DOHH2 (cell line): ENCODE results near the gene EMC8.

Source experiments
- H3F3A ChIP-seq: fragments of 200-600 bp; sonication (generic), shearing (Covaris generic); 2 replicates; pipeline ENCODE4 v1.6.0; 2016; ENCODE audit warnings: antibody characterized with exemption, mild to moderate bottlenecking; ENCODE audit not compliant: control insufficient read depth, insufficient read depth
- H3K27ac ChIP-seq: fragments of 200-600 bp; sonication (generic); 2 replicates; pipeline ENCODE4 v1.5.1; 2014; ENCODE audit warnings: low read depth, mild to moderate bottlenecking, low read length, moderate library complexity
- H3K27me3 ChIP-seq: fragments of 200-600 bp; sonication (generic); 2 replicates; pipeline ENCODE4 v1.6.1; 2014; ENCODE audit warnings: mild to moderate bottlenecking, low read length, mixed read lengths; ENCODE audit not compliant: control insufficient read depth
- H3K36me3 ChIP-seq: fragments of 200-600 bp; sonication (generic); 2 replicates; pipeline ENCODE4 v1.6.1; 2014; ENCODE audit warnings: mild to moderate bottlenecking, low read length, moderate library complexity, mixed read lengths; ENCODE audit not compliant: control insufficient read depth
- H3K4me1 ChIP-seq: fragments of 200-600 bp; sonication (generic); 2 replicates; pipeline ENCODE4 v1.6.1; 2014; ENCODE audit warnings: mild to moderate bottlenecking, low read length, mixed read lengths; ENCODE audit not compliant: control insufficient read depth
- H3K4me2 ChIP-seq: fragments of 200-600 bp; sonication (generic); 2 replicates; pipeline ENCODE4 v1.6.0; 2014; ENCODE audit warnings: mild to moderate bottlenecking, low read length, moderate library complexity
- H3K4me3 ChIP-seq: fragments of 200-600 bp; sonication (generic); 2 replicates; pipeline ENCODE4 v1.5.1; 2014; ENCODE audit warnings: mild to moderate bottlenecking, low read length, mixed read lengths
- H3K79me2 ChIP-seq: fragments of 200-600 bp; sonication (generic); 2 replicates; pipeline ENCODE4 v1.6.1; 2014; ENCODE audit warnings: mild to moderate bottlenecking, low read length, mixed read lengths; ENCODE audit not compliant: control insufficient read depth
- H3K9me2 ChIP-seq: fragments of 200-600 bp; sonication (generic); replicated peaks from 2 replicates; pipeline ENCODE4 v1.6.1; 2014; ENCODE audit warnings: mild to moderate bottlenecking, low read length, mixed read lengths; ENCODE audit not compliant: control insufficient read depth
- H3K9me3 ChIP-seq: fragments of 200-600 bp; sonication (generic); 2 replicates; pipeline ENCODE4 v1.6.1; 2014; ENCODE audit warnings: antibody characterized with exemption, low read length, mixed read lengths; ENCODE audit not compliant: control insufficient read depth, insufficient read depth
- H4K20me1 ChIP-seq: fragments of 200-600 bp; sonication (generic); 2 replicates; pipeline ENCODE4 v1.6.0; 2014; ENCODE audit warnings: low read depth, mild to moderate bottlenecking, antibody characterized with exemption, low read length, moderate library complexity; ENCODE audit not compliant: control insufficient read depth, insufficient read depth
- EZH2phosphoT487 ChIP-seq: fragments of 200-600 bp; sonication (generic); IDR thresholded peaks from 2 replicates; pipeline ENCODE4 v1.6.1; 2017; ENCODE audit warnings: borderline replicate concordance, mild to moderate bottlenecking, antibody characterized with exemption, low read length, moderate library complexity, mixed read lengths
- TF ChIP-seq, protein P1 (sequence below): fragments of 200-600 bp; sonication (generic); IDR thresholded peaks from one replicate; pipeline ENCODE4 v1.5.1; 2014; ENCODE audit warnings: antibody characterized with exemption, mild to moderate bottlenecking, low read depth, low read length; ENCODE audit not compliant: poor library complexity, severe bottlenecking

Gene EMC8

DNA sequence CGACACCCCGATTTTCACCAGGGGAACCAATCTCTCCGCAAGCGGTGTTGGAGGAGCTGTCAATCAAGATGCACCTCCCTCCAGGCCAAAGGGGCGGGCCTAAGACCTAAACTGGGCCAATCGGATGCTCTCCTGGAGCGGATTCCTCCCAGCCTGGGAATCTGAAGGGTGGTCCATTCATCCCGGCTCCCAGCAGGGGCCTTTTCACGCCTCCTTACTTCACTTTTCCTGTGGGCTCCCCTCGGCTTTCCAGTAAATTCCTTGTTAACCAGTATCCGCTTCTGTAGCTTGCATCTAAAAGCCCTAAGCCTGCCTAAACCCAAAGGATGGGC, 65.5 kb downstream of the EMC8 start:
- no peaks in the 10 kb centered on the region for H3K79me2 ChIP-seq
- no peaks in the 10 kb centered on the region for H4K20me1 ChIP-seq
- no peak overlapping the region for H3K4me3 ChIP-seq
- no peak overlapping the region for H3K4me2 ChIP-seq
- H3K27ac ChIP-seq, result no peak overlapping the region
- no peaks in the 10 kb centered on the region for H3K9me2 ChIP-seq
- TF ChIP-seq, protein P1, sequence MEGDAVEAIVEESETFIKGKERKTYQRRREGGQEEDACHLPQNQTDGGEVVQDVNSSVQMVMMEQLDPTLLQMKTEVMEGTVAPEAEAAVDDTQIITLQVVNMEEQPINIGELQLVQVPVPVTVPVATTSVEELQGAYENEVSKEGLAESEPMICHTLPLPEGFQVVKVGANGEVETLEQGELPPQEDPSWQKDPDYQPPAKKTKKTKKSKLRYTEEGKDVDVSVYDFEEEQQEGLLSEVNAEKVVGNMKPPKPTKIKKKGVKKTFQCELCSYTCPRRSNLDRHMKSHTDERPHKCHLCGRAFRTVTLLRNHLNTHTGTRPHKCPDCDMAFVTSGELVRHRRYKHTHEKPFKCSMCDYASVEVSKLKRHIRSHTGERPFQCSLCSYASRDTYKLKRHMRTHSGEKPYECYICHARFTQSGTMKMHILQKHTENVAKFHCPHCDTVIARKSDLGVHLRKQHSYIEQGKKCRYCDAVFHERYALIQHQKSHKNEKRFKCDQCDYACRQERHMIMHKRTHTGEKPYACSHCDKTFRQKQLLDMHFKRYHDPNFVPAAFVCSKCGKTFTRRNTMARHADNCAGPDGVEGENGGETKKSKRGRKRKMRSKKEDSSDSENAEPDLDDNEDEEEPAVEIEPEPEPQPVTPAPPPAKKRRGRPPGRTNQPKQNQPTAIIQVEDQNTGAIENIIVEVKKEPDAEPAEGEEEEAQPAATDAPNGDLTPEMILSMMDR, result no peak
- TF ChIP-seq EZH2phosphoT487, result no peak
- no peaks in the 10 kb centered on the region for H3F3A ChIP-seq
- H3K36me3 ChIP-seq, result no peaks in the 10 kb centered on the region
- no peaks in the 10 kb centered on the region for H3K9me3 ChIP-seq
- peaks cover 40% of the 10 kb centered on the region for H3K27me3 ChIP-seq
- peaks cover 16% of the 10 kb centered on the region for H3K4me1 ChIP-seq

DNA sequence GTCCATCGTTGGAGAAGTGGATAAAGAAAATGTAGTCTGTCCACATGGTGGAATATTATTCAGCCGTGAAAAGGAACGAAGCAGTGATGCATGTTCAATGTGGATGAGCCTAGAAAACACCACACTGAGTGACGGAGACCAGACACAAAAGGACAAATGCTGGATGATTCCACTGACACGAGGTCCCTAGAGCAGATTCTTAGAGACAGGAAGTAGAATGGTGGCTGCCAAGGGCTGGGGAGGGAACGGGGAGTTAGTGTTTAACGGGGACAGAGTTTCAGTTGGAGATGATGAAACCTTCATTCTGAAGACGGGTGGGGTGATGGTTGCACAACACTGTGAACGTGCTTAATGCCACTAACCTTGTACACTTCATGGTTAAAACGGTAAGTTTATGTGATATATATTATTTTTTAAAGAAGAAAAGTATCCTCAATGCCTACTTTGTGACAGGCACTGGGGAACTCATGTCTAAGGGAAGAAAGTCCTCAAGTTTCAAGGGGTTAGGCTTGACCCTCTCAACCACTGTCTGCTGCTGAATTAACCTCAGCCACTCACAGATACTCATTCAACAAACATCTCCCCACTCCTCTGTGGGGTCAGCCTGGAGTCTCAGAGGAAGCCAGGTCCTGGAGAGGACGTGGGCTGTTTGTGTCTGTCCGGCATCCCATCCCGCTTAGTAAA, 66.0 kb downstream of the EMC8 start:
- TF ChIP-seq, protein P1, result no peak
- Histone ChIP-seq H3K9me2 (no peaks in the 10 kb centered on the region), H3K4me2 (no peak overlapping the region), H3K4me1 (peaks cover 16% of the 10 kb centered on the region), H3F3A (no peaks in the 10 kb centered on the region), H4K20me1 (no peaks in the 10 kb centered on the region), H3K4me3 (no peak overlapping the region), H3K36me3 (no peaks in the 10 kb centered on the region), H3K9me3 (no peaks in the 10 kb centered on the region), H3K27ac (no peak overlapping the region), H3K27me3 (peaks cover 36% of the 10 kb centered on the region), H3K79me2 (no peaks in the 10 kb centered on the region)

DNA sequence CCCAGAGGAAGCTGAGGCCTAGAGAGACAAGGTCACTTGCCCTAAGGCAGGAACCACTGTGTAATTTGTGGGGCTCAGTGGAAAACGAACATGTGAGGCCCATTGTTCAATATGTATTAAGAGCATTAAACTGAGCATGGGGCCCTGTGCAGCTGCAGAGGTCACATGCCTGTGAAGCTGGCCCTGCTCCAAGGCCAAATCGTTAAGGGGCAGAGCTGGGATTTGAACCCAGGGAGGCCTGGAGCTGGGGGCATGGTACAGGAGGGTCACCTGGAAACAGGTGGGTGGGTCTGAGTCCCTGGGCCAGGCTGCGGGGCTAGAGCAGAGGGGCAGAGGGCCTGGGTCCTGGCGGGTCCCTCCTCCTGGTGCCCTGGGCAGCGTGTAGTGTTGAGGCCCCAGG, 68.2 kb downstream of the EMC8 start:
- no peaks in the 10 kb centered on the region for H3K9me3 ChIP-seq
- H3F3A ChIP-seq, result no peaks in the 10 kb centered on the region
- no peak overlapping the region for H3K4me2 ChIP-seq
- peaks cover 16% of the 10 kb centered on the region for H3K4me1 ChIP-seq
- TF ChIP-seq, protein P1, result no peak
- no peak for TF ChIP-seq EZH2phosphoT487
- peaks cover 24% of the 10 kb centered on the region for H3K27me3 ChIP-seq
- H3K9me2 ChIP-seq, result no peaks in the 10 kb centered on the region
- no peaks in the 10 kb centered on the region for H3K79me2 ChIP-seq
- H3K36me3 ChIP-seq, result no peaks in the 10 kb centered on the region
- no peaks in the 10 kb centered on the region for H4K20me1 ChIP-seq
- no peak overlapping the region for H3K27ac ChIP-seq
- H3K4me3 ChIP-seq, result no peak overlapping the region

DNA sequence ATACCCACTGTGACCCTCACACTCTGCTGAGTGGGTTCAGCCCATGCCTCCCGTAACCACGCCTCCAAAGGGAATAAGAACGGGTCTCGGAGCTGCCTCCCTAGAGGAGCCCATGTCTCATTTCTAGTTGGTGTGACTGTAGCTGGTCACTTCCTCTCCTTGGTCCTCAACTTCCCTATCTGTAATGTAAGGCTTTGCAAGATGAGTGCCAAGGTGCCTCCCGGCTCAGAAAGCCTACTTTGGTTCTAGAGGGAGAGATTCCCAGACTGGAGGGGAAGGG, 69.2 kb downstream of the EMC8 start:
- no peak overlapping the region for H3K27ac ChIP-seq

More for the DNA sequence above, 69.2 kb downstream of the EMC8 start:
- Histone ChIP-seq H3K9me2 (no peaks in the 10 kb centered on the region), H4K20me1 (no peaks in the 10 kb centered on the region), H3K9me3 (no peaks in the 10 kb centered on the region), H3K27me3 (peaks cover 15% of the 10 kb centered on the region), H3F3A (no peaks in the 10 kb centered on the region), H3K79me2 (no peaks in the 10 kb centered on the region), H3K4me2 (no peak overlapping the region), H3K36me3 (no peaks in the 10 kb centered on the region), H3K4me3 (no peak overlapping the region), H3K4me1 (peaks cover 7% of the 10 kb centered on the region)
- TF ChIP-seq, protein P1, result no peak
